Measurements from ENCODE around the gene EIF4B. TPM values are rescaled to one million over a fixed set of nuclear protein-coding genes. Genes with fewer than 3 reads are reported as not detected.

EIF4B gene
- total RNA-seq, 1 donor from 2014 or later, result 336 TPM

DNA sequence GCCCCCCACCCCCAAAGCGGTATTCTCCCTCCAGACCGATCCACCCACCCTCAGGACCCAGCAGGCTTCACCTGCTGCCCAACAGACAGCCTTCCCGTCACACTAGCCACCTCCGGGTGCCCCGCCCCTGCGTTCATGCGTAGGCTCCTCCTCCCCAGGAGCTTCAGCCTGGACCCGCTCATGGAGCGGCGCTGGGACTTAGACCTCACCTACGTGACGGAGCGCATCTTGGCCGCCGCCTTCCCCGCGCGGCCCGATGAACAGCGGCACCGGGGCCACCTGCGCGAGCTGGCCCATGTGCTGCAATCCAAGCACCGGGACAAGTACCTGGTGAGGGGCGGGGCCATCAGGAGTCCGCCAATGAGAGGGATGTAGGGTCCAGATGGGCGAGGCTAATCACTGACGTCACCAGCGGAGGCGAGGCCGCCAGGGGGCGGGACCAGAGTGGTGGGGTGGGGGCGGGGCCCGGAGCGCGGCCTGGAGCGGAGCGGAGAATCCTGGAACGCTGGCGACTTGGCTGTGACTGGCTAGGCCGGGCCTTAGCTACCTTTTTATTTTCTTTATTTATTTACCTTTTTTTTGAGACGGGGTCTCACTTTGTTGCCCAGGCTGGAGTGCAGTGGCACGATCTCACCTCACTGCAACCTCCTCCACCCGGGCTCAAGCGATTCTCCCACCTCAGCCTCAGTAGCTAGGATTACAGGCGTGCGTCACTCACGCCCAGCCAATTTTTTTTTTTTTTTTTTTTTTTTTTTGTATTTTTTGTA is 48.0 kb downstream of the EIF4B start:
- TF ChIP-seq, protein P1, sequence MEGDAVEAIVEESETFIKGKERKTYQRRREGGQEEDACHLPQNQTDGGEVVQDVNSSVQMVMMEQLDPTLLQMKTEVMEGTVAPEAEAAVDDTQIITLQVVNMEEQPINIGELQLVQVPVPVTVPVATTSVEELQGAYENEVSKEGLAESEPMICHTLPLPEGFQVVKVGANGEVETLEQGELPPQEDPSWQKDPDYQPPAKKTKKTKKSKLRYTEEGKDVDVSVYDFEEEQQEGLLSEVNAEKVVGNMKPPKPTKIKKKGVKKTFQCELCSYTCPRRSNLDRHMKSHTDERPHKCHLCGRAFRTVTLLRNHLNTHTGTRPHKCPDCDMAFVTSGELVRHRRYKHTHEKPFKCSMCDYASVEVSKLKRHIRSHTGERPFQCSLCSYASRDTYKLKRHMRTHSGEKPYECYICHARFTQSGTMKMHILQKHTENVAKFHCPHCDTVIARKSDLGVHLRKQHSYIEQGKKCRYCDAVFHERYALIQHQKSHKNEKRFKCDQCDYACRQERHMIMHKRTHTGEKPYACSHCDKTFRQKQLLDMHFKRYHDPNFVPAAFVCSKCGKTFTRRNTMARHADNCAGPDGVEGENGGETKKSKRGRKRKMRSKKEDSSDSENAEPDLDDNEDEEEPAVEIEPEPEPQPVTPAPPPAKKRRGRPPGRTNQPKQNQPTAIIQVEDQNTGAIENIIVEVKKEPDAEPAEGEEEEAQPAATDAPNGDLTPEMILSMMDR (IDR thresholded peaks at IDR 0.05), result no peak
- Mint-ChIP-seq H3K9me3 (ENCODE audit: low read depth) (no peaks in the 10 kb centered on the region), H3K4me1 (ENCODE audit: low read depth) (peaks cover 75% of the 10 kb centered on the region), H3K4me3 (ENCODE audit: unreplicated experiment) (peak overlapping the region; percentile 71), H3K27me3 (ENCODE audit: low read depth) (no peaks in the 10 kb centered on the region), H3K27ac (ENCODE audit: unreplicated experiment) (peak overlapping the region; percentile 99), H3K36me3 (ENCODE audit: low read depth) (peaks cover 19% of the 10 kb centered on the region)
- peak; percentile 94 for DNase-seq (ENCODE audit: low spot score)

DNA sequence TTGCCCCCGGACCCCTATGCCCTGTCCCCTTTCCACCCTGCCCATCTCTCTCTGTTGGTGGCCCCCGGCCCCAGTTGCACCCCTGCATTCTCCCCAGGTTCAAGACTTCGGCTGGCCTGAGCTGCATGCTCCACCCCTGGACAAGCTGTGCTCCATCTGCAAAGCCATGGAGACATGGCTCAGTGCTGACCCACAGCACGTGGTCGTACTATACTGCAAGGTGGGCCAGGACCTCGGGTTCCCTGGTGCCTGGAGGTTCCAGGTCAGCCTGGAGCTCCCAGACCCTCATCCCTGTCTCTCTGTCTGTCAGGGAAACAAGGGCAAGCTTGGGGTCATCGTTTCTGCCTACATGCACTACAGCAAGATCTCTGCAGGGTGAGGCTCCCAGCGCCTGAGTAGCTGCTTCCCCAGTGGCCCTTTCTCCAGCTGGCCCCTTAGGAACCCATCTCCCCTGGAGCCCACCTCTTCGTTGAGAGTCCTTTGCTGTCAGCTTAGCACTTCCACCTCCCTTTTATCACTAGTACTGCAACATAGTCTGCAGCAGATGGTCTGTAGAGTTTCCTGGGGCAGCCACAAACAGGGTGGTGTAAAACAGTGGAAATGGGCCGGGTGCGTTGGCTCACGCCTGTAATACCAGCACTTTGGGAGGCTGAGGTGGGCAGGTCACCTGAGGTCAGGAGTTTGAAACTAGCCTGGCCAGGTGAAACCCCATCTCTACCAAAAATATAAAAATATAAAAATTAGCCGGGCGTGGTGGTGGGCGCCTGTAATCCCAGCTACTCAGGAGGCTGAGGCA is 49.4 kb downstream of the EIF4B start:
- Mint-ChIP-seq H3K27me3 (ENCODE audit: low read depth) (no peaks in the 10 kb centered on the region), H3K27ac (ENCODE audit: unreplicated experiment) (peak overlapping the region; percentile 18), H3K4me3 (ENCODE audit: unreplicated experiment) (no peak overlapping the region), H3K4me1 (ENCODE audit: low read depth) (peaks cover 72% of the 10 kb centered on the region), H3K9me3 (ENCODE audit: low read depth) (no peaks in the 10 kb centered on the region), H3K36me3 (ENCODE audit: low read depth) (peaks cover 22% of the 10 kb centered on the region)
- peak; percentile 59 for DNase-seq (ENCODE audit: low spot score)
- TF ChIP-seq, protein P1 (IDR thresholded peaks at IDR 0.05), result no peak

DNA sequence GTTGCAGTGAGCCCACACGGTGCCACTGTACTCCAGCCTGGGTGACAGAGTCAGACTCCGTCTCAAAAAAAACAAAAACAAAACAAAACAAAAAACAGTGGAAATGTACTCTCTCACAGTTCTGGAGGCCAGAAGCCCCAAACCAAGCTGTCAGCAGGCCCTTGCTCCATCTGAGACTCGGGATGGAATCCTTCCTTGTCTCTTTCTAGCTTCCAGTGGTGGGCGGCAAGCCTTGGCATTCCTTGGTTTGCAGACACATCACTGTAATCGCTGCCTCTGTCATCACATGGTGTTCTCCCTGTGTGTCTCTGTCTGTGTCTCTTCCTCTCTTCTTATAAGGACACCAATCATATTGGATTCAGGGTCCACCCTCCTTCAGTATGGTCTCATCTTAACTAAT is 50.0 kb downstream of the EIF4B start:
- DNase-seq (ENCODE audit: low spot score), result peak; percentile 42
- no peaks in the 10 kb centered on the region for H3K9me3 Mint-ChIP-seq (ENCODE audit: low read depth)
- peaks cover 72% of the 10 kb centered on the region for H3K4me1 Mint-ChIP-seq (ENCODE audit: low read depth)
- no peak overlapping the region for H3K4me3 Mint-ChIP-seq (ENCODE audit: unreplicated experiment)
- no peaks in the 10 kb centered on the region for H3K27me3 Mint-ChIP-seq (ENCODE audit: low read depth)
- H3K27ac Mint-ChIP-seq (ENCODE audit: unreplicated experiment), result peak overlapping the region; percentile 68
- TF ChIP-seq, protein P1 (IDR thresholded peaks at IDR 0.05), result no peak
- peaks cover 23% of the 10 kb centered on the region for H3K36me3 Mint-ChIP-seq (ENCODE audit: low read depth)

GRCh38 chr12:53056901-53057300 is 50.6 kb downstream of the EIF4B start:
- H3K4me3 Mint-ChIP-seq (ENCODE audit: unreplicated experiment), result no peak overlapping the region
- H3K36me3 Mint-ChIP-seq (ENCODE audit: low read depth), result peaks cover 27% of the 10 kb centered on the region
- peaks cover 72% of the 10 kb centered on the region for H3K4me1 Mint-ChIP-seq (ENCODE audit: low read depth)
- peak; percentile 62 for DNase-seq (ENCODE audit: low spot score)
- H3K27me3 Mint-ChIP-seq (ENCODE audit: low read depth), result no peaks in the 10 kb centered on the region
- H3K9me3 Mint-ChIP-seq (ENCODE audit: low read depth), result no peaks in the 10 kb centered on the region
- peak overlapping the region; percentile 68 for H3K27ac Mint-ChIP-seq (ENCODE audit: unreplicated experiment)
- TF ChIP-seq, protein P1 (IDR thresholded peaks at IDR 0.05), result no peak

DNA sequence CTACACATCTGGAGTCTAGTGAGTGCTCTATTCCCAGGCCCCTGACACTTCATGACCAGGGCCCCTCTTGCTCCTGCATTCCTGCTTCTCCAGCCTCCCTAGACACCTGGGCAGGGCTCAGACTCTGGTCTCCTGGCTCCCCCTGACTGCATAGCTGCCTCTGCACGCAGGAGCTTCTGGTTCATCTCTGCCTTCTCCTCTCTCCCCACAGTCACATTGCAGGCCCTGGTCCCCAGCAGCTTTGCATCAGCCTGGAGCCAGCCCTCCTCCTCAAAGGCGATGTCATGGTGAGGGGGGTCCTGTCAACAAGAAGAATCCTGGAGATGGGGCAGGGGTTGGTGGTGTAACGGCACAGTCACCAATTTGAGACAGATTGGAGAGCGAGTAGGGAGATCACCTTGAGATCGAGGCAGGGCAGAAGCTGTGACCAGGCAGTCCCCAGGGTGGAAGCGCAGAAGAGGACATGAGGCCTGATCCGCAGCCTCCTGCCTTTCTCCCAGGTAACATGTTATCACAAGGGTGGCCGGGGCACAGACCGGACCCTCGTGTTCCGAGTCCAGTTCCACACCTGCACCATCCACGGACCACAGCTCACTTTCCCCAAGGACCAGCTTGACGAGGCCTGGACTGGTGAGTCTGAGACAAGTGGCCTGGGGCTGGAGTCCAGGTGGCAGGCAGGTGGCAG is 51.7 kb downstream of the EIF4B start:
- H3K27ac Mint-ChIP-seq (ENCODE audit: unreplicated experiment), result peak overlapping the region; percentile 78
- H3K4me3 Mint-ChIP-seq (ENCODE audit: unreplicated experiment), result no peak overlapping the region
- TF ChIP-seq, protein P1 (IDR thresholded peaks at IDR 0.05), result no peak
- peaks cover 72% of the 10 kb centered on the region for H3K4me1 Mint-ChIP-seq (ENCODE audit: low read depth)
- H3K36me3 Mint-ChIP-seq (ENCODE audit: low read depth), result peaks cover 25% of the 10 kb centered on the region
- no peak for DNase-seq (ENCODE audit: low spot score)
- H3K9me3 Mint-ChIP-seq (ENCODE audit: low read depth), result no peaks in the 10 kb centered on the region
- H3K27me3 Mint-ChIP-seq (ENCODE audit: low read depth), result no peaks in the 10 kb centered on the region
